ENCODE results near the gene C15orf40.
"Not testable (repeated sequence)": the region's sequence is repeated elsewhere in the genome, so short reads cannot be mapped to it uniquely, and the experiment has no call there.

The C15orf40 gene

GRCh38 chr15:83011271-83012075, at the start of gene C15orf40:
C15orf40 (minus strand) TSS chr15:83011639; CDS start chr15:83011607, 32 bp downstream.
- in situ Hi-C loops (cut with HindIII; ENCODE audit: low sequenced_read_pairs) = no loop called here

- in situ Hi-C loops (cut with HindIII; ENCODE audit: low sequenced_read_pairs) = no loop called here
These were observed 46.4 kb upstream of the C15orf40 start for GRCh38 chr15:83057696-83058376.

GRCh38 chr15:83057002-83057401, 45.6 kb upstream of the C15orf40 start:
- in situ Hi-C loops (cut with HindIII; ENCODE audit: low sequenced_read_pairs) = no loop called here

- in situ Hi-C loops (cut with HindIII; ENCODE audit: low sequenced_read_pairs) = no loop called here
These were observed 41.7 kb upstream of the C15orf40 start for GRCh38 chr15:83053151-83053550.

GRCh38 chr15:83046558-83047127, 35.2 kb upstream of the C15orf40 start:
- in situ Hi-C loops (cut with HindIII; ENCODE audit: low sequenced_read_pairs) = no loop called here

- in situ Hi-C loops (cut with HindIII; ENCODE audit: low sequenced_read_pairs) = no loop called here
These were observed 32.7 kb upstream of the C15orf40 start for GRCh38 chr15:83044156-83044555.

GRCh38 chr15:83039206-83039605, 27.8 kb upstream of the C15orf40 start:
- in situ Hi-C loops (cut with HindIII; ENCODE audit: low sequenced_read_pairs) = no loop called here

- in situ Hi-C loops (cut with HindIII; ENCODE audit: low sequenced_read_pairs) = no loop called here
These were observed 24.8 kb upstream of the C15orf40 start for GRCh38 chr15:83036253-83036652.

GRCh38 chr15:83031234-83031633, 19.8 kb upstream of the C15orf40 start:
- in situ Hi-C loops (cut with HindIII; ENCODE audit: low sequenced_read_pairs) = not testable (repeated sequence)

- in situ Hi-C loops (cut with HindIII; ENCODE audit: low sequenced_read_pairs) = no loop called here
These were observed 18.6 kb upstream of the C15orf40 start for GRCh38 chr15:83030021-83030420.

GRCh38 chr15:83018436-83018835, 7.0 kb upstream of the C15orf40 start:
- in situ Hi-C loops (cut with HindIII; ENCODE audit: low sequenced_read_pairs) = no loop called here

GRCh38 chr15:83016906-83017305, 5.5 kb upstream of the C15orf40 start:
- in situ Hi-C loops (cut with HindIII; ENCODE audit: low sequenced_read_pairs) = no loop called here

GRCh38 chr15:83015361-83015760, 3.9 kb upstream of the C15orf40 start:
- in situ Hi-C loops (cut with HindIII; ENCODE audit: low sequenced_read_pairs) = no loop called here

GRCh38 chr15:83014205-83014653, 2.8 kb upstream of the C15orf40 start:
- in situ Hi-C loops (cut with HindIII; ENCODE audit: low sequenced_read_pairs) = no loop called here

- in situ Hi-C loops (cut with HindIII; ENCODE audit: low sequenced_read_pairs) = no loop called here
These were observed 1.2 kb upstream of the C15orf40 start for GRCh38 chr15:83012636-83013035.

- in situ Hi-C loops (cut with HindIII; ENCODE audit: low sequenced_read_pairs) = no loop called here
These were observed 612 bp upstream of the C15orf40 start for GRCh38 chr15:83012076-83012426.

GRCh38 chr15:83010709-83011270, 649 bp downstream of the C15orf40 start:
- in situ Hi-C loops (cut with HindIII; ENCODE audit: low sequenced_read_pairs) = no loop called here

GRCh38 chr15:83000672-83001031, 10.8 kb downstream of the C15orf40 start:
- in situ Hi-C loops (cut with HindIII; ENCODE audit: low sequenced_read_pairs) = not testable (repeated sequence)

- in situ Hi-C loops (cut with HindIII; ENCODE audit: low sequenced_read_pairs) = no loop called here
These were observed 11.4 kb downstream of the C15orf40 start for GRCh38 chr15:82999905-83000671.

GRCh38 chr15:82999426-82999825, 12.0 kb downstream of the C15orf40 start:
- in situ Hi-C loops (cut with HindIII; ENCODE audit: low sequenced_read_pairs) = no loop called here

- in situ Hi-C loops (cut with HindIII; ENCODE audit: low sequenced_read_pairs) = no loop called here
These were observed 15.5 kb downstream of the C15orf40 start for GRCh38 chr15:82995938-82996337.

Measured in DLD1 (cell line).